Renal cortical epithelial cell (primary cell): ENCODE data around the gene SLC36A3. TPM values are rescaled to one million over a fixed set of nuclear protein-coding genes. Genes with fewer than 3 reads are reported as not detected.
"Not testable (repeated sequence)": the region's sequence is repeated elsewhere in the genome, so short reads cannot be mapped to it uniquely, and the experiment has no call there.

Experiments used
- DNase-seq: peaks from one replicate; pipeline ENCODE4 v3.0.0-alpha.2; 2011; ENCODE audit warnings: low read depth
- total RNA-seq: library from RNA; depleted of rRNA; stranded (reverse); fragments of >200 nt; gene quantifications from 2 replicates; pipeline ENCODE4 v1.2.3, GENCODE V29; 2014

Gene SLC36A3
- total RNA-seq, 1 donor from 2014 or later = not detected

DNA sequence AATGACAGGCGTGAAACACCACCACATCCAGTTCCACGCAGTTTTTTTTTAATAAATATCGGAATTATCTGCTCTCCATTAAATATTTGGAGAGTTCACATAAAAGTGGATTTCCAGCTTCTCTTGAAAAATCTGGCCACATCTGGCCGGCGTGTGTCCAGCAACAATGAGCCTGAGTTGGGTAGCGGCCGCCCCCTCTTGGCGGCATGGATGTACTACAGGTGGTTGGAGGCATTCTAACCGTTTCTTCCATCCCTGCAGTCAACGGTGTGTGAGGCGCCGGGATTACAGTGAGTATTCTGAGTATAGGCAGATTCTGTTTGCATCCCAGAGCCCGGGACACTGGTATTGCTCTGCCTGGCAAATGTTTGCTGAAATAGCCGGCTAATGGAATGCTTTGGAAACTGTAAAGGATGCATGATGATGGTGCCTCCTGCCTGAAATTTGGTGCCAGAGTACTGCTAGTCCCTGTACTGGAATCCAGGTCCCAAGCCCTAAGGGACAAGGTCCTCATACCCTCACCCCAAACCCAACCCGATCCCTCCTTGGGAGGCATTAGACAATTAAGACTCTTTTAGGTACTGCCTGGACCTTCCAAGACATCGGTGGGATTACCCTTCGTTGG, 64.2 kb downstream of the SLC36A3 start:
- peak; percentile 32 for DNase-seq

DNA sequence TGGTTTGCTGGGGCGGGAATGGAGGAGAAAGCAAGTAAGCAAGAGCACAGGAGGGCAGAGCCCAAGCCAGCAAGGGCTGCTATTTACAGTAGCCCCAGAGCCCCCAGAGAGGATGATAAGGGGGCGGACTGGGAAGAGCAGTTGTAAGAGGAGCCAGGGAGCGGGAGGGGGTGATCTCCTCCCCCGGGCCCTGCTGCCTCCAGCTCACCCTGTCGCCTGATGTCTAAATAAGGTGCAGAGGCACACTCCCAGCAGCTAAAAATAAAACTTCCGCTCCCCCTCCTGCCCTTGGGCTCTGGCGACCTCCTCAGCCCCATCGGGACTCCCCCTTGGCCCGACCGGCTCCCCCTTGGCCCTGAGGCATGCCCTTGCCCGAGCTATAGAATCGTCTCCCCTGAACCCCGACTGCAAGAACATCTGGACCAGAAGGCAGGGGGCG, 65.2 kb downstream of the SLC36A3 start:
- no peak for DNase-seq

DNA sequence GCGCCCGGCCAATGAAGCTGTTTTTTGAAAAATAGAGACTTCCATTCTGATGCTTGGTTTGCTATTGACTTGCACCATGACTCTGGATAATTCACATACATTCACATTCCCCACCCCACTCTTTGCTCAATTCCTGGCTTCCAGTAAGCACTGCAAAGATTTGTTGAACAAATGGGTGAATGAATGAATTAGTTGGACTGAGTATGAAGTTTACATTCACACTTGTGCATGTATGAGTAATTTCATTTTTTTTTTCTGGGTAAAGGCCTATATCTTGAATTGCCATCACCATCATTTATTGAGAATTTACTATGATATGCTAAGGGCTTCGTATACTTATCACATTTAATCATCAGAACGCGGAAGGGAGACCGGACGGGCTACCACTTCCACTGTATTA, 65.9 kb downstream of the SLC36A3 start:
- no peak for DNase-seq

DNA sequence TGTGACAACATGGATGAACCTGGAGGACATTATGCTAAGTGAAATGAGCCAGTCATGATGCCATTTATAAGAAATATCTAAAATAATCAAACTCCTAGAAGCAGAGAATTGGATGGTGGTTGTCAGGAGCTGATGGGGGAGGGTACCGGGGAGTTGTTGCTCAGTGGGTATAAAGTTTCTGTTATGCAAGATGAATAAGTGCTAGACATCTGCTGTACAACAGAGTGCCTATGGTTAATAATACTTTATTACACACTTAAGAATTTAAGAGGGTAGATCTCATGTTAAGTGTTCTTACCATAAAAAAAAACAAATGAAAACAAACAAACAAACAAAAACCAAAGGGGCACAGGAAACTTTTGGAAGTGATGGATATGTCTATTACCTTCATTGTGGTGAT, 66.7 kb downstream of the SLC36A3 start:
- DNase-seq = no peak

DNA sequence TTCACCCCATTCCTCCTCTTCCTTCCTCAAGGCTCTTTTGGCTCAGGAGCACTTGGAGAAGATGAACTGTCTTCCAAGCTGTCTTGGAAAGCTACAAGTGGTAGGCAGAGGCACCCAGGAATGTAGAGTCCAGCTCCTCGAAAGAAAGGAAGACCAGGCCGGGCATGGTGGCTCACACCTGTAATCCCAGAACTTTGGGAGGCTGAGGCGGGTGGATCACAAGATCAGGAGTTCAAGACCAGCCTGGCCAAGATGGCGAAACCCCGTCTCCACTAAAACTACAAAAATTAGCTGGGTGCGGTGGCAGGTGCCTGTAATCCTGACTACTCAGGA, 68.4 kb downstream of the SLC36A3 start:
- not testable (repeated sequence) for DNase-seq

DNA sequence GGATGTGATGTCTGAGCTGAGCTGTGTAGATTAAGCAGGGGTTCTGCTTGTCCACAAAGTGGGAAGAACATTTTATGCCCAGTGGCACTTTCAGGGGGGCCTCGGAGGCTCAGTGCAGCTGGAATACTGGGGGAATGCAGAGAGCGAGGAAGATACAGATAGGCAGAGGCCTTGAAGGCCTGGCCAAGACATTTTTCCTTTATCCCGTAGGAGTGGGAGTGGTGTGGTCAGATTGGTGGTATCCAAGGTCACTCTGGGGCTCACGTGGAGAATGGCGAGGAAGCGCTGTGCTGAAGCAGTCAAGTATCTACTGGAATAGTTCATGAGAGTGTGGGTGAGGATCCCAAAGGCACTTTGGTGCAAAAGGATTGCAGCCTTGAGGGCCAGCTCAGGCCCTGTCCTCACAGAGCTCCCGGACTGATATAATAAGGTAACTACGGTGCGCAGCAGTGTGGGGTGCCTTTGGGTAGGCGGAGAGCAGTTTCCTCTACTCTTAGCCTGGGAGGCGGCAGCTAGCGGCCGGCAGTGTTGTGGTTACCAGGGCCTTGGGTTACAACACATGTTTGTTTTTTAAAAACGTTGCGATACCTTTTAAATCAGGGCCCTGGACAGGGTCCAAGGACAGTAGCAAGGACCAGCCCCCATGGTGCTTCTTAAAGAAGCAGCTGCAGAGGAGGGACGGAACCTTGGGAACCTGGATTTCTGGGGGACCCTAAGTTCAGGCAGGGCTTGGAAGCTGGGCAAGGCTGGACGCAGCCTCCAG, 68.9 kb downstream of the SLC36A3 start:
- peak; percentile 73 for DNase-seq

DNA sequence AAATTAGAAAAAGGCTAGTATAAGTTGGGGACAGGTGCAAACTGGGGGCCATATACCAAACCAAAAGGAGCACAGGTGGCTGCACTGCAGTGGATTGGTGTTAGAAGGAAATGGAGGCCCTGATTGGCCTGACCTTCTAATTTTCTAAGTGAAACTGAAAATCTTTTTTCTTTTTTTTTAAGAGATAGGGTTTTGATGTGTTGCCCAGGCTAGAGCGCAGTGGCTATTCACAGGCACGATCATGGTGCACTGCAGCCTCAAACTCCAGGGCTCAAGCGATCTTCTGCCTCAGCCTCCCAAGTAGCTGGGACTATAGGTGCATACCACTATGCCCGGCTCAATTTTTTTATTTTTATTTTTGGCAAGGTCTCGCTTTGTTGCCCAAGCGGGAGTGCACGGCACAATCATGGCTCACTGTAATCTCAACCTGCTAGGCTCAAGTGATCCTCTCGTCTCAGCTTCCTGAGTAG, 69.9 kb downstream of the SLC36A3 start:
- no peak for DNase-seq

DNA sequence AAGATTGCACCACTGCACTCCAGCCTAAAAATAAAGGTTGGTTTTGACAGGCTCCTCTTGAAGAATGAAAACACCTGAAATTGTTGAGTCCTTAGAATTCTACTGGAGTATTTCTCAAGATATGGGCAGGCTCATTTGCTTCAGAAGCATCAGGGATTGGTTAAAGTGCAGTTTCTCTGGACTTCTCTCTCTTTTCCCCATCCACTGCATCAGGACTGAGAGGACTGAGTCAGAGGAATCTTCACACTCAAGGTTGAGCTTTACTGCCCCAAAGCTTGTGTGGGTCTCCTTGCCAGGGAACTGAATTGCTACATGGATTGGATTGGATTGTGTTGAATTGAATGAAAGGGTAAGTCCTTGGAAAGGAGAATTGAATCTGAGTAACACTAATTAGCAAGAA, 72.2 kb downstream of the SLC36A3 start:
- DNase-seq = no peak

DNA sequence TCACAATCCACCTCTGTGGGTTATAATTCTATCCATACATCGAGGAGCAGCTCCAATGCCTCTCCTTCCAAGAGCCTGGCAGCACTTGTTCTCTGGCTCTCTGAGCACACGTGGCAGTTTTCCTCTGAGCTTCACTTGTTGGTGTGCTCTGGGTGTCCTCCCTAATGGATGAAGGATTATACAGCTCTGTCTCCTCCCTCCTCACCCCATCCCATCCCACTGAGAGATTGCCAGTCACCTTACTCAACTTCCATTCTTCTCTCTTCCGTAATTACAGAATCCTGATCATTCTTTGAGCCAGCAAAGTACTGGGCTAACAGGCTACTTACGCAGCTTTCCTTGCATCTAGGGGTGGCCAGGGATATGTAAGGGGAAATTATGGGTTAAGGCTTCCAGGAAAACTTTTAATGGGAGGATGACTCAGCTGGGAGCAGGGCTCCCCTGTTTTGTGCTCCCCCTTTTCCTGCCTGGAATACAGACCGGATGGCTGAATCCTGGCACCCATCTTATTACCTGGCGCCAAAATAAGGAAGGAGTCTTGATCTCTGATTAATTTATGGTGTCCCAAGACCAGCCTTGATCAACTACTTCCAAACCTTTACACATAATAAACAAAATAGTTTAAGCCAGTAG, 73.4 kb downstream of the SLC36A3 start:
- no peak for DNase-seq

DNA sequence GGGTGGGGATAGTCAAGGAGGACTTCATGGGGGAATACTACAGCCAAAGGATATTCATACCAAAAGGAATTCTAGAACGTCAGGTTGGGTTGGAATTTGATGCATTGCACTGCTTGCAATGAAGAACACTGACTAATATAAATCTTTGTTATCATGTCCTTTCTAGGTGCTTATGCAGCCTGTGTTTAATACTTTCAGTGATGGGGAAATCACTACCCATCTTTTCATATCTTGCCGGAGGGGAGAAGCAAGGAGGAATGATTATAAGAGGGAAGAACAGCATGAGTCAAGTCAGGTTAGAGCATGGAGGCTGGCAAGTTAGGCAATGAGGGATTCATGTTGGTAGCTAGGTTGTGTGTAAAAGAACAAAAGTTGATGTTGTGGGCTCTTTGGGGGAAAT, 74.6 kb downstream of the SLC36A3 start:
- no peak for DNase-seq

DNA sequence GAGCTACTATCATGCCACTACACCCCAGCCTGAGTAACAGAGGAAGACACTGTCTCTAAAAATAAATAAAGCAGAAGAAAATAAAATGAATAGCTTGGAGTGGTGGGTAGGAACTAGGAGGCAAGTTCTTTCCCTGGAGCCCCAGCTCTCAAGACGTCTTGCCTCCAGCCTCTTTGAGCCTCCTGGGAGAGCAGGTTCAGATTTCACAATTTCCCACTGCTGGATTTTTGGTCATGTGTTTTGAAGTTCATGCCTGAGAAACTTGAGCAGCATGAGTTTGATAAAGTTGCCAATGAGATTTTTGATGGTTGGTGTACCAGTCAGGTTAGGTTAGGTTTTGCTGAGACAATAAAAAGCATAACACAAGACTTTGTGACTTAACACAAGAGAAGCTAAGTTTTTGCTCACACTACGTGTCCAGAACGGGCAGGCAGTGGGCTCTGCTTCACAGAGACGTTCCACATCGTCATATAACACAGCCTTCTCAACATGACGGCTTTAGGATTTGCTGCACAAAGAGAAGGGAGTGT, 75.6 kb downstream of the SLC36A3 start:
- no peak for DNase-seq

Other genes starting within 250 kb of the SLC36A3 start
- 402 and 506 TPM in 2 replicates for gene TNIP1, start 222.7 kb downstream of the SLC36A3 start, total RNA-seq
- gene ANXA6, start 146.0 kb downstream of the SLC36A3 start, total RNA-seq = 154 and 221 TPM in 2 replicates
- gene CCDC69, start 79.7 kb downstream of the SLC36A3 start, total RNA-seq = 1.1 and 1.6 TPM in 2 replicates
- 17.4 and 17.9 TPM in 2 replicates for gene GM2A, start 50.6 kb downstream of the SLC36A3 start, total RNA-seq
- 0.89 TPM in 1 of 2 replicates, not detected in the other for gene SLC36A2, start 43.8 kb upstream of the SLC36A3 start, total RNA-seq
- 3.1 and 3.8 TPM in 2 replicates for gene SLC36A1, start 143.8 kb upstream of the SLC36A3 start, total RNA-seq